ENCODE results near the gene KCNIP2.

Gene KCNIP2

GRCh38 chr10:101778151-101778780, 65.3 kb downstream of the KCNIP2 start:
- no peak overlapping the region for H3K27ac ChIP-seq
- TF ChIP-seq CTCF (IDR thresholded peaks at IDR 0.05; ENCODE audit: low read depth, low read length, missing control alignments) = no peak
- no peak overlapping the region for H3K4me3 ChIP-seq (ENCODE audit: low read depth, low read length)
- H3K36me3 ChIP-seq (replicated peaks) = no peaks in the 10 kb centered on the region
- H3K27me3 ChIP-seq (replicated peaks) = peaks cover 33% of the 10 kb centered on the region
- in situ Hi-C loops (cut with HindIII; ENCODE audit: low pct_ligation_motif_present, low sequenced_read_pairs) = no loop called here
- no peak for DNase-seq

- H3K27me3 ChIP-seq (replicated peaks) = peaks cover 39% of the 10 kb centered on the region
- no peak for TF ChIP-seq CTCF (IDR thresholded peaks at IDR 0.05; ENCODE audit: low read depth, low read length, missing control alignments)
- no peak for DNase-seq
- in situ Hi-C loops (cut with HindIII; ENCODE audit: low pct_ligation_motif_present, low sequenced_read_pairs) = no loop called here
- no peak overlapping the region for H3K27ac ChIP-seq
- no peaks in the 10 kb centered on the region for H3K36me3 ChIP-seq (replicated peaks)
- H3K4me3 ChIP-seq (ENCODE audit: low read depth, low read length) = no peak overlapping the region
Measured at GRCh38 chr10:101777619-101778145, 65.9 kb downstream of the KCNIP2 start.

- no peak overlapping the region for H3K27ac ChIP-seq
- no peak for DNase-seq
- H3K36me3 ChIP-seq (replicated peaks) = no peaks in the 10 kb centered on the region
- H3K27me3 ChIP-seq (replicated peaks) = peaks cover 53% of the 10 kb centered on the region
- no peak for TF ChIP-seq CTCF (IDR thresholded peaks at IDR 0.05; ENCODE audit: low read depth, low read length, missing control alignments)
- H3K4me3 ChIP-seq (ENCODE audit: low read depth, low read length) = no peak overlapping the region
- in situ Hi-C loops (cut with HindIII; ENCODE audit: low pct_ligation_motif_present, low sequenced_read_pairs) = no loop called here
Measured at GRCh38 chr10:101776161-101776817, 67.3 kb downstream of the KCNIP2 start.

Data from brain microvascular endothelial cell (primary cell).